ENCODE results near the gene MYBPC3. TPM values are rescaled to one million over a fixed set of nuclear protein-coding genes. Genes with fewer than 3 reads are reported as not detected.

The MYBPC3 gene
- total RNA-seq, 4 donors from 2014 or later = 0.21 to 0.60 TPM; not detected in 2

DNA sequence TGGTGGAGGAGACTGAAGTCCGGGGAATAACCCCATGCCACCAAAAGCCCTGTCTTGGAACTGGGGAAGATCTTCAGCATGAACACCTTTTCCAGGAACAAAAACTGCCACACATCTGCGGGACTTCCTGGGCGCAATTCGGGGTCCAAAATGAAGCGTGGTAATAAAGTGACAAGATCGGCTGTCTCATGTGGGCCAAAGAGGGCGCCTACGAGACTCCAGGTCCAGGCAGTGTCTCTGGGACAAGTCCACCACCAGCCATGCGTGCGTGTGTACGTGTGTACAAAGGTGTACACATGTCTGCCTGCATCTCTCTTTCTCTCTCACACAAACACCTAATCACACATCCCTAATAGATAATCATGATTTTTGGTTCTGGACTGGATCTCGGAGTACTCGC, 8.9 kb upstream of the MYBPC3 start:
- Histone ChIP-seq H3K9me3 (no peaks in the 10 kb centered on the region), H3K27ac (no peak overlapping the region), H3K27me3 (no peaks in the 10 kb centered on the region), H3K36me3 (no peaks in the 10 kb centered on the region), H3K4me3 (no peak overlapping the region), H3K4me1 (no peaks in the 10 kb centered on the region)
- WGBS, 2 donors = 81 to 83% methylated on average over 13 of the region's 13 CpGs
- no peak for TF ChIP-seq POLR2A (IDR thresholded peaks at IDR 0.05)
- DNase-seq (ENCODE audit: low spot score in 2 of 2) = no peak

GRCh38 chr11:47360341-47360740, 7.8 kb upstream of the MYBPC3 start:
- WGBS, 2 donors = 93 to 94% methylated on average over 15 of the region's 15 CpGs
- Histone ChIP-seq H3K4me1 (peaks cover 0 to 6% (median 0%) of the 10 kb centered on the region in 4 donors), H3K27me3 (no peaks in the 10 kb centered on the region), H3K36me3 (no peaks in the 10 kb centered on the region), H3K9me3 (no peaks in the 10 kb centered on the region), H3K27ac (no peak overlapping the region), H3K4me3 (no peak overlapping the region)
- TF ChIP-seq CTCF (IDR thresholded peaks at IDR 0.05) = no peak
- TF ChIP-seq EP300 (IDR thresholded peaks at IDR 0.05) = no peak
- no peak for TF ChIP-seq POLR2A (IDR thresholded peaks at IDR 0.05)
- no peak for DNase-seq (ENCODE audit: low spot score in 2 of 2)

GRCh38 chr11:47359586-47359985, 7.1 kb upstream of the MYBPC3 start:
- no peak overlapping the region for H3K27ac ChIP-seq
- H3K4me3 ChIP-seq = no peak overlapping the region
- no peak for TF ChIP-seq POLR2A (IDR thresholded peaks at IDR 0.05)
- TF ChIP-seq EP300 (IDR thresholded peaks at IDR 0.05) = no peak
- no peak for TF ChIP-seq CTCF (IDR thresholded peaks at IDR 0.05)
- DNase-seq (ENCODE audit: low spot score in 2 of 2) = no peak
- WGBS, 2 donors = 73 to 75% methylated on average over 17 of the region's 17 CpGs
- H3K36me3 ChIP-seq = no peaks in the 10 kb centered on the region
- H3K27me3 ChIP-seq = no peaks in the 10 kb centered on the region
- H3K9me3 ChIP-seq = no peaks in the 10 kb centered on the region
- H3K4me1 ChIP-seq = peaks cover 0 to 13% (median 0%) of the 10 kb centered on the region in 4 donors

GRCh38 chr11:47359162-47359561, 6.7 kb upstream of the MYBPC3 start:
- Histone ChIP-seq H3K4me3 (no peak overlapping the region), H3K27me3 (no peaks in the 10 kb centered on the region), H3K9me3 (no peaks in the 10 kb centered on the region), H3K36me3 (no peaks in the 10 kb centered on the region), H3K27ac (no peak overlapping the region), H3K4me1 (peaks cover 0 to 15% (median 0%) of the 10 kb centered on the region in 4 donors)
- DNase-seq (ENCODE audit: low spot score in 2 of 2) = no peak
- TF ChIP-seq EP300 (IDR thresholded peaks at IDR 0.05) (no peak), CTCF (IDR thresholded peaks at IDR 0.05) (no peak), POLR2A (IDR thresholded peaks at IDR 0.05) (no peak)
- WGBS, 2 donors = 74 to 76% methylated on average over 7 of the region's 7 CpGs

GRCh38 chr11:47358731-47359051, 6.2 kb upstream of the MYBPC3 start:
- H3K27ac ChIP-seq = no peak overlapping the region
- no peak for TF ChIP-seq CTCF (IDR thresholded peaks at IDR 0.05)
- no peak overlapping the region for H3K4me3 ChIP-seq
- H3K36me3 ChIP-seq = no peaks in the 10 kb centered on the region
- no peak for DNase-seq (ENCODE audit: low spot score in 2 of 2)
- H3K9me3 ChIP-seq = no peaks in the 10 kb centered on the region
- H3K27me3 ChIP-seq = no peaks in the 10 kb centered on the region
- H3K4me1 ChIP-seq = peaks cover 0 to 15% (median 0%) of the 10 kb centered on the region in 4 donors
- WGBS, 2 donors = 76 to 84% methylated on average over 10 to 14 of the region's 14 CpGs

All from tibial nerve (tissue), 4 donors.